ENCODE results near the gene GNB1.
A peak's percentile ranks its signal among the peaks of the same experiment; 100 is the strongest.

GRCh38 chr1:1908506-1908791 lies 17.6 kb upstream of the GNB1 start:
- no peak for TF ChIP-seq PREB (CRISPR knock-in tag; IDR thresholded peaks at IDR 0.05; ENCODE audit: borderline replicate concordance)
- no peak for TF ChIP-seq MXD4 (CRISPR knock-in tag; IDR thresholded peaks at IDR 0.05; ENCODE audit: borderline replicate concordance)
- TF ChIP-seq MAX (CRISPR knock-in tag; IDR thresholded peaks at IDR 0.05): peak; percentile 59; the same call in 1 of the 2 replicates
- TF ChIP-seq CTCF (IDR thresholded peaks at IDR 0.05): no peak

Measured in WTC11 (cell line).